ENCODE results near the gene SFT2D3. TPM values are rescaled to one million over a fixed set of nuclear protein-coding genes. Genes with fewer than 3 reads are reported as not detected.

The SFT2D3 gene
- total and polyA plus RNA-seq, 2 experiments from 2014 or later, result 0.13 to 9.3 TPM

DNA sequence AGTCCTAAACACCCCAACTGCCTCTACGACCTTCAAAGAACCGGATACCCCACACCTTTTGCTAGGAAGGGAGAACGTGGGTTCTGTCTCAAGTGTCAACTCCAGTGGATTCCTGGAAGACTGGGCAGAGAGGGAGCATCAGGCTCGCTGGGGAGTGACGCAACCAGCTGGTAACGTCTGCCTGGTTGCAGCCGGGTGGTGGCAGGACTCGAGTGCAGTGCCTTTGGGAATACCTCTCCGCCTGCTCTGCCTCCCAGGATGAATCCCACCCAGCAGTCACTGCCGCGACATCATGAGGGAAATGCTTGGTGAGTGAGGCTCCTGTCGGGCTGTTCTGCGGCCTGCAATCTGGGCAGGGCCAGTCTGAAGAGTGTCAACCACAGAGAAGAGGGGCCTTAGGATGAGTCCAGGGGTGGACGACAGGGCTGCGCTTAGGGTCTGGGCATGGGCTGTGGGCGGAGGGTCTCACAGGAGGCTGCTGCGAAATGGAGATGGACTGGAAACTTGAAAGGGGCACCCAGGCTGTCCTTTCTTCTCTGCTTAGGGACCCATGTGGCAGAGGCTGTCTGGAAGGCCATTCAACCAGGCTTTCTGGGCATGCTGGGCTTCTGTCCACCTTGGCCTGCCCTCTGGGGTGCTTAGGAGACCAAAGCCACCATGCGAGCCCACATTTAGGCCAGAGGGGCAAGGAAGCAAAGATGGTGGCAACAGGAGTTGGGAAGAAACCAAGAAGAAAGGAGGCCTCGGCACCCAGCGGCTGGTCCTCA lies 42.5 kb upstream of the SFT2D3 start:
- peaks cover 2% of the 10 kb centered on the region for H3K27me3 ChIP-seq
- DNase-seq (ENCODE audit: low read depth in 1 of 2, low spot score in 1 of 2), result no peak
- no peaks in the 10 kb centered on the region for H3K9me3 ChIP-seq (ENCODE audit: low read depth)
- TF ChIP-seq, protein P1, sequence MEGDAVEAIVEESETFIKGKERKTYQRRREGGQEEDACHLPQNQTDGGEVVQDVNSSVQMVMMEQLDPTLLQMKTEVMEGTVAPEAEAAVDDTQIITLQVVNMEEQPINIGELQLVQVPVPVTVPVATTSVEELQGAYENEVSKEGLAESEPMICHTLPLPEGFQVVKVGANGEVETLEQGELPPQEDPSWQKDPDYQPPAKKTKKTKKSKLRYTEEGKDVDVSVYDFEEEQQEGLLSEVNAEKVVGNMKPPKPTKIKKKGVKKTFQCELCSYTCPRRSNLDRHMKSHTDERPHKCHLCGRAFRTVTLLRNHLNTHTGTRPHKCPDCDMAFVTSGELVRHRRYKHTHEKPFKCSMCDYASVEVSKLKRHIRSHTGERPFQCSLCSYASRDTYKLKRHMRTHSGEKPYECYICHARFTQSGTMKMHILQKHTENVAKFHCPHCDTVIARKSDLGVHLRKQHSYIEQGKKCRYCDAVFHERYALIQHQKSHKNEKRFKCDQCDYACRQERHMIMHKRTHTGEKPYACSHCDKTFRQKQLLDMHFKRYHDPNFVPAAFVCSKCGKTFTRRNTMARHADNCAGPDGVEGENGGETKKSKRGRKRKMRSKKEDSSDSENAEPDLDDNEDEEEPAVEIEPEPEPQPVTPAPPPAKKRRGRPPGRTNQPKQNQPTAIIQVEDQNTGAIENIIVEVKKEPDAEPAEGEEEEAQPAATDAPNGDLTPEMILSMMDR (IDR thresholded peaks at IDR 0.05; ENCODE audit: low read depth, low read length), result no peak
- H3K36me3 ChIP-seq, result no peaks in the 10 kb centered on the region
- H3K4me1 ChIP-seq (ENCODE audit: low read depth), result peaks cover 24% of the 10 kb centered on the region
- no peak overlapping the region for H3K27ac ChIP-seq
- no peak overlapping the region for H3K4me3 ChIP-seq

DNA sequence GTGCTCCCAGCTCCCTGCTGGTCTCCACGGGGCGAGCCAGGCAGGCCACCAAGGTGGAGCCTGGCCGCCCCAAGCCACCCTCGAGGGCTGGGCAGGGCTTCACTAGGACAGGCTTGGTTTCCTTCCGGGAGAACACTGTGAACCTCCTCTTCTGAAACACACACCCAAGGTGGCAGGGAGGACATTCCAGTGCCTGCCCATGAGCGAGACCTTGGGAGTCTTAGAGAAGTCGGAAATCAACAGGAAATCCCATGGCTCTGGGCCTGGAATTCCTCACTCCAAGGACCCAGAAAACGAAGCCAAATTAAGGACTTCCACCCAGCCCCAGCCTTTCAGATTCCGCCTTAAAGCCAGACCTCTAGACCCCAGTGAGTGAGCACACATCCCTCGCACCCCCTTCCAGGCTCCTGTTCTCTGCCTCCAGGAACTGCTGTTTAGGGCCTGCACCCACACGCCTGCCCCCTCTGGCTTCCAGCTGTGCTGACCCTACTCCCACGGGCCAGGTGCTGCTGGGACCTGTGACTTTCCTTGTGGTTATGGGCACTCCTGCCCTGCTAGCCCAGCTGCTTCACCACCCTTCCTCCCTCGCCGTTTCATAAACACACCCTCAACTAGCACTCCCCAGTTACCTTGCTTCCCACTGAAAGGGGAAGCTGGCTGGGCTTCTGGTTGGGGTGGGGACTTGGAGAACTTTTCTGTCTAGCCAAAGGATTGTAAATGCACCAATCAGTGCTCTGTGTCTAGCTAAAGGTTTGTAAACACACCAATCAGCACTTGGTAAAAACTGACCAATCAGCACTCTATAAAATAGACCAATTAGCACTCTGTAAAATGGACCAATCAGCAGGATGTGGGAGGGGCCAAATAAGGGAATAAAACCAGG lies 41.6 kb upstream of the SFT2D3 start:
- TF ChIP-seq, protein P1 (IDR thresholded peaks at IDR 0.05; ENCODE audit: low read depth, low read length), result no peak
- no peaks in the 10 kb centered on the region for H3K36me3 ChIP-seq
- no peaks in the 10 kb centered on the region for H3K9me3 ChIP-seq (ENCODE audit: low read depth)
- peaks cover 10% of the 10 kb centered on the region for H3K27me3 ChIP-seq
- H3K4me1 ChIP-seq (ENCODE audit: low read depth), result peaks cover 28% of the 10 kb centered on the region
- peak in 1 of 2 donors; percentile 44 for DNase-seq (ENCODE audit: low read depth in 1 of 2, low spot score in 1 of 2)
- no peak overlapping the region for H3K4me3 ChIP-seq
- H3K27ac ChIP-seq, result no peak overlapping the region

DNA sequence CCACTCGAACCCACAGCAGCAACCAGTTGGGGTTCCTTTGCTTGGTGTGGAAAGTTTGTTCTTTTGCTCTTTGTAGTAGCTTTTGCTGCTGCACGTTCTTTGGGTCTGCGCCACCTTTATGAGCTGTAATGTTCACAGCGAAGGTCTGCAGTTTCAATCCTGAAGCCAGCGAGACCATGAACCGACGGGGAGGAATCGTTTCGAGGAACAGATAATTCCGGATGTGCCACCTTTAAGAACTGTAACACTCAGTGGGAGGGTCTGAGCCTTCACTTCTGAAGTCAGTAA lies 41.1 kb upstream of the SFT2D3 start:
- TF ChIP-seq, protein P1 (IDR thresholded peaks at IDR 0.05; ENCODE audit: low read depth, low read length), result no peak
- Histone ChIP-seq H3K4me3 (no peak overlapping the region), H3K27me3 (peaks cover 16% of the 10 kb centered on the region), H3K36me3 (no peaks in the 10 kb centered on the region), H3K27ac (no peak overlapping the region), H3K4me1 (ENCODE audit: low read depth) (peaks cover 29% of the 10 kb centered on the region), H3K9me3 (ENCODE audit: low read depth) (no peaks in the 10 kb centered on the region)
- DNase-seq (ENCODE audit: low read depth in 1 of 2, low spot score in 1 of 2), result no peak

DNA sequence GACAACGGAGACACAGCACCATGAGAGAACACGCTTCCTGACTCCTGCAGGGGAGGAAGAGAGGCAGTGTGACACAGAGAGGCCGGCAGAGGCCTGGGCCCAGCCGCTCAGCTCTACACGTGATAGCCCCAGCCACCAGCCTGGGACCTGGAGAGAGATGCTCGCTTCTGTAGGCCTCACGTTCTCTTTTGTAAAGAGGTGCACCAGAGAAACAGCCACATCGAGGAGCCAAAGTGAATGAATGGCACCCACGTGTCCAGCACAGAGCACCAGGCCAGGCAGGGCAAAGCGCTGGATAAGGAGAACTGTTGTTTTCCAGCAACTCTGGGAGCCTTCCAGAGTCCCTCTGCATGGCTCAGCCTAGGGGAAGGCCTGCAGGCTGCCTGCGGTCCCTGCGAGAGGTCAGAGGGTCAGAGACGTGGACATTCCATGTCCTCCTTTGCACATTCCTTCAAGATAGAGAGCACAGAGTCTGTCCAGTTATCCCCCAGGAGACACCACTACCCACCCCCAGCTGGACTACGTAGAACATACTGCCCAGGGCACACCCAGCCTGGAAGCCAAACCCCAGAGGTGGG lies 40.1 kb upstream of the SFT2D3 start:
- no peak overlapping the region for H3K4me3 ChIP-seq
- no peaks in the 10 kb centered on the region for H3K36me3 ChIP-seq
- H3K27me3 ChIP-seq, result peaks cover 25% of the 10 kb centered on the region
- TF ChIP-seq, protein P1 (IDR thresholded peaks at IDR 0.05; ENCODE audit: low read depth, low read length), result no peak
- peak overlapping the region; percentile 88 for H3K27ac ChIP-seq
- peak; percentile 62 to 84 for DNase-seq (ENCODE audit: low read depth in 1 of 2, low spot score in 1 of 2)
- H3K4me1 ChIP-seq (ENCODE audit: low read depth), result peaks cover 29% of the 10 kb centered on the region
- H3K9me3 ChIP-seq (ENCODE audit: low read depth), result no peaks in the 10 kb centered on the region

DNA sequence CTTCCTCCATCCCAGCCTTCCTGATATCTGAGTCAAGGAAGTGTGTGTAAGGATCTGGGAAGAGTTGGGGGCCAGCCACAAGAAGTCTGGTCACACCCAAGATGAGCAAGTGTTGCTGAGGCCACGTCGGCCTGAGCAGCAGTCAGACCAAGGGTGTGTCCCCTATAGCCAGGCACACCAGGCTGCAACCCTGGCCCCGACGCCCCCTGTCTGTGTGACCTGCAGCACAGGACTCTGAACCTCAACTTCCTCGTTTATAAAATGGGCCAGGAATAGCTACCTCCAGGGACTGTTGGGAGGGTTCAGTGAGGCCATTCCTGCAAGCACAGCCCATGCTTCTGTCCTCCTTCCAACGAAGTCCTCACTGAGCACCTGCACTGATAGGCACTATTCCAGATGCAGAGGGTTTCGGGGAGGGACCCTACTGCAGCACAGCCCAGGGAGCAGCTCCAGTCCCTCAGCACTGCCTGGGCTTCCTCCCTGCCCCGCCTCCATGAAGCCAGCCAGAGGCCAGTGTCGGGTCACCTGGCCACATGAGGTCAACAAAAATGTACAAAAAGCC lies 39.3 kb upstream of the SFT2D3 start:
- TF ChIP-seq, protein P1 (IDR thresholded peaks at IDR 0.05; ENCODE audit: low read depth, low read length), result no peak
- H3K27ac ChIP-seq, result peak overlapping the region; percentile 88
- peaks cover 29% of the 10 kb centered on the region for H3K4me1 ChIP-seq (ENCODE audit: low read depth)
- peaks cover 33% of the 10 kb centered on the region for H3K27me3 ChIP-seq
- no peaks in the 10 kb centered on the region for H3K36me3 ChIP-seq
- DNase-seq (ENCODE audit: low read depth in 1 of 2, low spot score in 1 of 2), result no peak
- no peak overlapping the region for H3K4me3 ChIP-seq
- no peaks in the 10 kb centered on the region for H3K9me3 ChIP-seq (ENCODE audit: low read depth)
